Panc1 (cell line): ENCODE results near the gene AGPAT3. TPM values are rescaled to one million over a fixed set of nuclear protein-coding genes. Genes with fewer than 3 reads are reported as not detected.

Experiments
- ATAC-seq: fragments of 200-7000 bp; cut with Tn5 transposase; 2 replicates; pipeline ENCODE4 v1.9.1; 2020; ENCODE audit warnings: mild to moderate bottlenecking, moderate library complexity
- BruUV-seq: library from RNA; stranded (reverse); fragments of 400-500 nt; replicated peaks from 2 replicates; lab custom pipeline; 2021; lab: Mats Ljungman, UMichigan
- CTCF ChIA-PET: fragments of 300-600 bp; sonication (Branson Sonifier 250); formaldehyde crosslinking; loops from one replicate; lab custom pipeline; 2022; ENCODE audit warnings: antibody characterized with exemption; lab: Charles Lee
- POLR2A ChIA-PET: fragments of 300-600 bp; sonication (Branson Sonifier 250); formaldehyde crosslinking; loops from one replicate; lab custom pipeline; 2022; ENCODE audit warnings: antibody characterized with exemption; lab: Charles Lee
- DNase-seq: peaks from one replicate; pipeline ENCODE4 v3.0.0-alpha.2; 2010; ENCODE audit warnings: low read depth, low spot score
- H3K27ac ChIP-seq: 2 replicates; pipeline ENCODE4 v1.5.1; 2011; ENCODE audit warnings: mild to moderate bottlenecking, low read length, inconsistent platforms
- H3K27me3 ChIP-seq: fragments of 200-500 bp; sonication (Bioruptor generic); 2 replicates; pipeline ENCODE4 v1.6.0; 2014; ENCODE audit warnings: low read length, inconsistent platforms; ENCODE audit not compliant: control insufficient read depth, insufficient read depth
- H3K36me3 ChIP-seq: fragments of 200-500 bp; sonication (Bioruptor generic); 2 replicates; pipeline ENCODE4 v1.5.1; 2014; ENCODE audit warnings: inconsistent platforms, mild to moderate bottlenecking, low read length, moderate library complexity; ENCODE audit not compliant: control insufficient read depth, insufficient read depth
- H3K4me1 ChIP-seq: 2 replicates; pipeline ENCODE4 v1.5.1; 2011; ENCODE audit warnings: inconsistent platforms, mild to moderate bottlenecking, low read length, moderate library complexity; ENCODE audit not compliant: control insufficient read depth, insufficient read depth
- H3K4me3 ChIP-seq, 2 experiments: 2 replicates each; pipeline ENCODE4 v1.5.1; 2011 to 2012; ENCODE audit warnings: low read depth in 2 of 2, low read length in 2 of 2, mild to moderate bottlenecking in 2 of 2, inconsistent platforms in 1 of 2, moderate library complexity in 1 of 2
- H3K9me3 ChIP-seq: fragments of 200-500 bp; sonication (Bioruptor generic); 2 replicates; pipeline ENCODE4 v1.5.1; 2014; ENCODE audit warnings: low read depth, mild to moderate bottlenecking, inconsistent platforms, low read length, moderate library complexity; ENCODE audit not compliant: control insufficient read depth, insufficient read depth
- CTCF ChIP-seq: fragments of 450-650 bp; IDR thresholded peaks from 2 replicates; pipeline ENCODE4 v1.5.1; 2017; ENCODE audit warnings: mild to moderate bottlenecking
- POLR2AphosphoS5 ChIP-seq: IDR thresholded peaks from 2 replicates; pipeline ENCODE4 v1.6.1; 2012; ENCODE audit warnings: mild to moderate bottlenecking, low read depth, low read length, moderate library complexity
- REST ChIP-seq, 2 experiments: IDR thresholded peaks; 2 replicates each; pipeline ENCODE4 v1.6.1; 2011 to 2012; ENCODE audit warnings: low read depth in 2 of 2, control low read depth in 1 of 2, low read length in 1 of 2, mild to moderate bottlenecking in 1 of 2, moderate library complexity in 1 of 2; ENCODE audit not compliant: insufficient read depth in 1 of 2
- SIN3A ChIP-seq: IDR thresholded peaks from 2 replicates; pipeline ENCODE4 v1.6.1; 2012; ENCODE audit warnings: low read depth, mild to moderate bottlenecking, low read length, moderate library complexity, borderline replicate concordance; ENCODE audit not compliant: insufficient read depth
- TCF7L2 ChIP-seq: IDR thresholded peaks from 2 replicates; pipeline ENCODE4 v1.6.1; 2011; ENCODE audit warnings: mild to moderate bottlenecking, low read depth, low read length, inconsistent platforms
- in situ Hi-C: cut with HindIII; loops from 2 replicates; pipeline ENCODE4 v1.10.0; 2016; ENCODE audit warnings: low sequenced_read_pairs, low pct_unique_long_range_greater_than_20kb
- intact Hi-C: fragments of 100-400 bp; cut with micrococcal nuclease; formaldehyde crosslinking; loops from one replicate; pipeline ENCODE4 v1.10.0; 2022; ENCODE audit not compliant: unreplicated experiment
- total RNA-seq: library from RNA; stranded (reverse); gene quantifications from one replicate; pipeline ENCODE4 v1.2.1, GENCODE V29; 2021; ENCODE audit not compliant: unreplicated experiment

Gene AGPAT3
- total RNA-seq, 1 experiment from 2014 or later, result 40.1 TPM

GRCh38 chr21:43911935-43912487 lies 47.0 kb downstream of the AGPAT3 start:
- TF ChIP-seq TCF7L2 (no peak), REST (IDR thresholded peaks at IDR 0.05; ENCODE audit: insufficient read depth in 1 of 2, low read depth in 2 of 2, low read length in 1 of 2) (no peak), SIN3A (no peak), CTCF (no peak), POLR2AphosphoS5 (no peak)
- no peak for DNase-seq
- CTCF ChIA-PET, result no interaction called here

GRCh38 chr21:43912500-43912899 lies 47.5 kb downstream of the AGPAT3 start:
- intact Hi-C loops, result no loop called here
- TF ChIP-seq TCF7L2 (no peak), CTCF (no peak), REST (IDR thresholded peaks at IDR 0.05; ENCODE audit: insufficient read depth in 1 of 2, low read depth in 2 of 2, low read length in 1 of 2) (no peak), POLR2AphosphoS5 (no peak), SIN3A (no peak)
- Histone ChIP-seq H3K27me3 (no peaks in the 10 kb centered on the region), H3K36me3 (no peaks in the 10 kb centered on the region; the same call in 1 of the 2 replicates), H3K27ac (no peak overlapping the region), H3K4me1 (no peaks in the 10 kb centered on the region), H3K9me3 (no peaks in the 10 kb centered on the region), H3K4me3 (no peak overlapping the region)
- no TSS peak for BruUV-seq
- DNase-seq (no peak), ATAC-seq (no peak)
- POLR2A ChIA-PET, result no interaction called here
- in situ Hi-C loops, result no loop called here
- CTCF ChIA-PET, result no interaction called here

More at GRCh38 chr21:43911935-43912487, 47.0 kb downstream of the AGPAT3 start:
- BruUV-seq, result no TSS peak
- intact Hi-C loops, result no loop called here
- POLR2A ChIA-PET, result no interaction called here
- H3K4me1 ChIP-seq, result no peaks in the 10 kb centered on the region
- no peaks in the 10 kb centered on the region; the same call in 1 of the 2 replicates for H3K36me3 ChIP-seq
- no peaks in the 10 kb centered on the region for H3K27me3 ChIP-seq
- no peak overlapping the region for H3K27ac ChIP-seq
- no peak overlapping the region for H3K4me3 ChIP-seq
- no peaks in the 10 kb centered on the region for H3K9me3 ChIP-seq
- in situ Hi-C loops, result no loop called here
- ATAC-seq, result no peak
